ENCODE measurements around the gene IL17B. TPM values are rescaled to one million over a fixed set of nuclear protein-coding genes. Genes with fewer than 3 reads are reported as not detected.

The IL17B gene
- total and polyA plus RNA-seq, 9 of the 15 experiments (the other 6 are each of a cell fraction or from before 2014, with no cell fraction given): 0.28 to 2.6 (median 0.53) TPM; not detected in 2

DNA sequence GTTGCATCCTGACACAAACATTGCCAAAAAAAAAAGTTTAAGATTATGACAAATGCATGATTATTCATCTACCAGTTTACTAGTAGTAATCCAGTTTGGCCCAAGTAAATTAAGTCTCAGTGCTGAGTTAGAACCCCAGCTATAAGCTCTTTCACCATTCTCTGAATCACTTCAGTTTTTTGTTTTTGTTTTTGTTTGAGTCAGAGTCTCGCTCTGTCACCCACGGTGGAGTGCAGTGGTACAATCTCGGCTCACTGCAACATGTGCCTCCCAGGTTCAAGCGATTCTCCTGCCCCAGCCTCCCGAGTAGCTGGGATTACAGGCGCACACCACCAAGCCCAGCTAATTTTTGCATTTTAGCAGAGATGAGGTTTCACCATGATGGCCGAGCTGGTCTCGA, 22.7 kb downstream of the IL17B start (continued):
- TF ChIP-seq, protein P1, sequence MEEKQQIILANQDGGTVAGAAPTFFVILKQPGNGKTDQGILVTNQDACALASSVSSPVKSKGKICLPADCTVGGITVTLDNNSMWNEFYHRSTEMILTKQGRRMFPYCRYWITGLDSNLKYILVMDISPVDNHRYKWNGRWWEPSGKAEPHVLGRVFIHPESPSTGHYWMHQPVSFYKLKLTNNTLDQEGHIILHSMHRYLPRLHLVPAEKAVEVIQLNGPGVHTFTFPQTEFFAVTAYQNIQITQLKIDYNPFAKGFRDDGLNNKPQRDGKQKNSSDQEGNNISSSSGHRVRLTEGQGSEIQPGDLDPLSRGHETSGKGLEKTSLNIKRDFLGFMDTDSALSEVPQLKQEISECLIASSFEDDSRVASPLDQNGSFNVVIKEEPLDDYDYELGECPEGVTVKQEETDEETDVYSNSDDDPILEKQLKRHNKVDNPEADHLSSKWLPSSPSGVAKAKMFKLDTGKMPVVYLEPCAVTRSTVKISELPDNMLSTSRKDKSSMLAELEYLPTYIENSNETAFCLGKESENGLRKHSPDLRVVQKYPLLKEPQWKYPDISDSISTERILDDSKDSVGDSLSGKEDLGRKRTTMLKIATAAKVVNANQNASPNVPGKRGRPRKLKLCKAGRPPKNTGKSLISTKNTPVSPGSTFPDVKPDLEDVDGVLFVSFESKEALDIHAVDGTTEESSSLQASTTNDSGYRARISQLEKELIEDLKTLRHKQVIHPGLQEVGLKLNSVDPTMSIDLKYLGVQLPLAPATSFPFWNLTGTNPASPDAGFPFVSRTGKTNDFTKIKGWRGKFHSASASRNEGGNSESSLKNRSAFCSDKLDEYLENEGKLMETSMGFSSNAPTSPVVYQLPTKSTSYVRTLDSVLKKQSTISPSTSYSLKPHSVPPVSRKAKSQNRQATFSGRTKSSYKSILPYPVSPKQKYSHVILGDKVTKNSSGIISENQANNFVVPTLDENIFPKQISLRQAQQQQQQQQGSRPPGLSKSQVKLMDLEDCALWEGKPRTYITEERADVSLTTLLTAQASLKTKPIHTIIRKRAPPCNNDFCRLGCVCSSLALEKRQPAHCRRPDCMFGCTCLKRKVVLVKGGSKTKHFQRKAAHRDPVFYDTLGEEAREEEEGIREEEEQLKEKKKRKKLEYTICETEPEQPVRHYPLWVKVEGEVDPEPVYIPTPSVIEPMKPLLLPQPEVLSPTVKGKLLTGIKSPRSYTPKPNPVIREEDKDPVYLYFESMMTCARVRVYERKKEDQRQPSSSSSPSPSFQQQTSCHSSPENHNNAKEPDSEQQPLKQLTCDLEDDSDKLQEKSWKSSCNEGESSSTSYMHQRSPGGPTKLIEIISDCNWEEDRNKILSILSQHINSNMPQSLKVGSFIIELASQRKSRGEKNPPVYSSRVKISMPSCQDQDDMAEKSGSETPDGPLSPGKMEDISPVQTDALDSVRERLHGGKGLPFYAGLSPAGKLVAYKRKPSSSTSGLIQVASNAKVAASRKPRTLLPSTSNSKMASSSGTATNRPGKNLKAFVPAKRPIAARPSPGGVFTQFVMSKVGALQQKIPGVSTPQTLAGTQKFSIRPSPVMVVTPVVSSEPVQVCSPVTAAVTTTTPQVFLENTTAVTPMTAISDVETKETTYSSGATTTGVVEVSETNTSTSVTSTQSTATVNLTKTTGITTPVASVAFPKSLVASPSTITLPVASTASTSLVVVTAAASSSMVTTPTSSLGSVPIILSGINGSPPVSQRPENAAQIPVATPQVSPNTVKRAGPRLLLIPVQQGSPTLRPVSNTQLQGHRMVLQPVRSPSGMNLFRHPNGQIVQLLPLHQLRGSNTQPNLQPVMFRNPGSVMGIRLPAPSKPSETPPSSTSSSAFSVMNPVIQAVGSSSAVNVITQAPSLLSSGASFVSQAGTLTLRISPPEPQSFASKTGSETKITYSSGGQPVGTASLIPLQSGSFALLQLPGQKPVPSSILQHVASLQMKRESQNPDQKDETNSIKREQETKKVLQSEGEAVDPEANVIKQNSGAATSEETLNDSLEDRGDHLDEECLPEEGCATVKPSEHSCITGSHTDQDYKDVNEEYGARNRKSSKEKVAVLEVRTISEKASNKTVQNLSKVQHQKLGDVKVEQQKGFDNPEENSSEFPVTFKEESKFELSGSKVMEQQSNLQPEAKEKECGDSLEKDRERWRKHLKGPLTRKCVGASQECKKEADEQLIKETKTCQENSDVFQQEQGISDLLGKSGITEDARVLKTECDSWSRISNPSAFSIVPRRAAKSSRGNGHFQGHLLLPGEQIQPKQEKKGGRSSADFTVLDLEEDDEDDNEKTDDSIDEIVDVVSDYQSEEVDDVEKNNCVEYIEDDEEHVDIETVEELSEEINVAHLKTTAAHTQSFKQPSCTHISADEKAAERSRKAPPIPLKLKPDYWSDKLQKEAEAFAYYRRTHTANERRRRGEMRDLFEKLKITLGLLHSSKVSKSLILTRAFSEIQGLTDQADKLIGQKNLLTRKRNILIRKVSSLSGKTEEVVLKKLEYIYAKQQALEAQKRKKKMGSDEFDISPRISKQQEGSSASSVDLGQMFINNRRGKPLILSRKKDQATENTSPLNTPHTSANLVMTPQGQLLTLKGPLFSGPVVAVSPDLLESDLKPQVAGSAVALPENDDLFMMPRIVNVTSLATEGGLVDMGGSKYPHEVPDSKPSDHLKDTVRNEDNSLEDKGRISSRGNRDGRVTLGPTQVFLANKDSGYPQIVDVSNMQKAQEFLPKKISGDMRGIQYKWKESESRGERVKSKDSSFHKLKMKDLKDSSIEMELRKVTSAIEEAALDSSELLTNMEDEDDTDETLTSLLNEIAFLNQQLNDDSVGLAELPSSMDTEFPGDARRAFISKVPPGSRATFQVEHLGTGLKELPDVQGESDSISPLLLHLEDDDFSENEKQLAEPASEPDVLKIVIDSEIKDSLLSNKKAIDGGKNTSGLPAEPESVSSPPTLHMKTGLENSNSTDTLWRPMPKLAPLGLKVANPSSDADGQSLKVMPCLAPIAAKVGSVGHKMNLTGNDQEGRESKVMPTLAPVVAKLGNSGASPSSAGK (IDR thresholded peaks at IDR 0.05): no peak
- TF ChIP-seq SMARCC2 (IDR thresholded peaks at IDR 0.05; ENCODE audit: low read depth): no peak
- TF ChIP-seq RBM22 (IDR thresholded peaks at IDR 0.05; ENCODE audit: low read depth, low read length, poor library complexity, severe bottlenecking): no peak
- no peak for TF ChIP-seq CSDE1 (IDR thresholded peaks at IDR 0.05)
- TF ChIP-seq, protein P2, sequence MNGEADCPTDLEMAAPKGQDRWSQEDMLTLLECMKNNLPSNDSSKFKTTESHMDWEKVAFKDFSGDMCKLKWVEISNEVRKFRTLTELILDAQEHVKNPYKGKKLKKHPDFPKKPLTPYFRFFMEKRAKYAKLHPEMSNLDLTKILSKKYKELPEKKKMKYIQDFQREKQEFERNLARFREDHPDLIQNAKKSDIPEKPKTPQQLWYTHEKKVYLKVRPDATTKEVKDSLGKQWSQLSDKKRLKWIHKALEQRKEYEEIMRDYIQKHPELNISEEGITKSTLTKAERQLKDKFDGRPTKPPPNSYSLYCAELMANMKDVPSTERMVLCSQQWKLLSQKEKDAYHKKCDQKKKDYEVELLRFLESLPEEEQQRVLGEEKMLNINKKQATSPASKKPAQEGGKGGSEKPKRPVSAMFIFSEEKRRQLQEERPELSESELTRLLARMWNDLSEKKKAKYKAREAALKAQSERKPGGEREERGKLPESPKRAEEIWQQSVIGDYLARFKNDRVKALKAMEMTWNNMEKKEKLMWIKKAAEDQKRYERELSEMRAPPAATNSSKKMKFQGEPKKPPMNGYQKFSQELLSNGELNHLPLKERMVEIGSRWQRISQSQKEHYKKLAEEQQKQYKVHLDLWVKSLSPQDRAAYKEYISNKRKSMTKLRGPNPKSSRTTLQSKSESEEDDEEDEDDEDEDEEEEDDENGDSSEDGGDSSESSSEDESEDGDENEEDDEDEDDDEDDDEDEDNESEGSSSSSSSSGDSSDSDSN (IDR thresholded peaks at IDR 0.05; ENCODE audit: borderline replicate concordance in 1 of 2, low read depth in 2 of 2, low read length in 2 of 2): no peak
- no peak for TF ChIP-seq MAZ (CRISPR knock-in tag; conservative IDR thresholded peaks at IDR 0.05 in 1 of 2, IDR thresholded peaks at IDR 0.05 in 1 of 2)
- TF ChIP-seq RBBP5 (IDR thresholded peaks at IDR 0.05; ENCODE audit: borderline replicate concordance, insufficient read depth, low read length, poor library complexity, severe bottlenecking): no peak
- no peak for TF ChIP-seq ELF1 (tag; IDR thresholded peaks at IDR 0.05)
- no peak for TF ChIP-seq ZNF695 (CRISPR knock-in tag; IDR thresholded peaks at IDR 0.05)
- no peak for TF ChIP-seq CHD2 (IDR thresholded peaks at IDR 0.05; ENCODE audit: low read depth, low read length)

Data from K562 (cell line).